Hematopoietic multipotent progenitor cell treated with erythropoietin and hydrocortisone succinate and interleukin-3 and kit ligand, for 6 days (in vitro differentiated cells): ENCODE results near the gene HOXB4.
A peak's percentile ranks its signal among the peaks of the same experiment; 100 is the strongest.

Experiments used
- DNase-seq: peaks from one replicate; pipeline ENCODE4 v3.0.0-alpha.2; 2015

Gene HOXB4

DNA sequence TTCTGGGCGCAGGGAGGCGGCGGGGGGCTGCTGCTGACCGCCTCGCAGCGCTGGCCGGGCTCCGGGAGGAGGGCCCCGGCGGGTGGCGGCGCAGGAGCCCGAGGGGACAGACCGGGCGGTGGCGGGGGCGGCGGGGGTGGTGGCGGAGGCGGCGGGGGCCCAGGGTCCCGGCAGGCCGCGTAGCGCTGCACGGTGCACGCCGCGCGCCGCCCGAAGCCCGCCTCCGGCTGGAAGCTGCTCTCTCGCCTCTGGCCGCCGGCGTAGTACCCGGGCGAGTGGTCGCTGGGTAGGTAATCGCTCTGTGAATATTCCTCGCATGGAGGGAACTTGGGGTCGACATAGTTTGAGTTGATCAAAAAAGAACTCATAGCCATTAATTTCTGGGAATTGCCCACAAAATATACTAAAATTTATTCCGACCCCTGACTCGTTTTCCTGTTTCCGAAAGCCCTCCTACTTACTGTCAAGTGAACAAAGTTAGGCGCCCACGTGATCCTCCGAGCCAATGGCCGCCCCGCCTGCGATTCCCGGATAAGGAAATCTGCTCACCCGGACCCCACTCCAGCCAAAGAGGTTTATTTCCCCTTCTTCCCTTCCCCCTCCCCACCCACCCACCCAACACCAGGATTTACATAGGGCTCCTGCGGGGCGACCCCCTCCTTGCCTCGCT is at the start of gene HOXB4:
Gene HOXB4 (minus strand): TSS at position 405 of the 670 bp plus-strand sequence. CDS start 31 bp downstream, at position 374.
- DNase-seq, result peak; percentile 94

GRCh38 chr17:48627118-48627597 is 49.0 kb upstream of the HOXB4 start:
- no peak for DNase-seq

GRCh38 chr17:48626245-48627117 is 48.3 kb upstream of the HOXB4 start, which contains the start of gene HOXB9:
Gene HOXB9 (minus strand): TSS chr17:48626358. CDS start chr17:48626269, 89 bp downstream.
- no peak for DNase-seq

DNA sequence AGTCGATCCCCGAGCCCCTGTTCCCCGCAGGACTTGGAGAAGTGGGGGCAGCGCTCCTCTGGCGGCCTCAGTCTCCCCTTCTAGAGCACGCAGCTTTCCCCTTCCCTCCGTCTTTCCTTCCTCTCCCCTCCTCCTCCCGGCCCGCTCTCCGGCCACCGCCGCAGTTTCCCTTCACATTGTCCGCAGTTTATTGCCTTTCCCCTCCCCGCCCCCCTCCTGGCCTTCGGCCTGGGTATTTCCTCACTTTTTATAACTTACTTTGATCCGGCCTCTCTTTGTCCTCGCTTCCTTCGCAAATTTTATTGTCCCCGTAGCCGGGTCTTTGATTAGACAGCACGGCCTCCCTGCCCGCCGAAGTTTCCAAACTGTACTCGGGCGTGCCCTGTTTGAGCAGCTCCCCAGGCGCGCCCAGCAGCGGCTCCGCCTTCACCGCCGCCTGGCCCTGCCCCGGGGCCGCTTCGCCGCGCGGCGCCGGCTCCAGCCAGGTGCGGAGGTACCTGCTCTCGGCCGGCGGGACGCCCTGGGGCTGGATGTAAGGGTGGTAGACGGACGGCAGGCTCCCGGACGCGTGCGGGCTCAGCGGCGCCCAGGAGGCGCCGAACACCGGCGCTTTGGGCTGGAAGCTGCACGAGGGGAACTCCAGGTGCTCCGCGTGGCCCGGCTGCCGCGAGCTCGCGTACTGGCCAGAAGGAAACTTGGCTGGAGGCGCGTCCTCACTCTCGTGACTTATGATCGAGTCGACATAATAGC is 47.5 kb upstream of the HOXB4 start:
- DNase-seq, result peak; percentile 71

- no peak for DNase-seq
Measured at GRCh38 chr17:48624544-48625494, 46.7 kb upstream of the HOXB4 start.

DNA sequence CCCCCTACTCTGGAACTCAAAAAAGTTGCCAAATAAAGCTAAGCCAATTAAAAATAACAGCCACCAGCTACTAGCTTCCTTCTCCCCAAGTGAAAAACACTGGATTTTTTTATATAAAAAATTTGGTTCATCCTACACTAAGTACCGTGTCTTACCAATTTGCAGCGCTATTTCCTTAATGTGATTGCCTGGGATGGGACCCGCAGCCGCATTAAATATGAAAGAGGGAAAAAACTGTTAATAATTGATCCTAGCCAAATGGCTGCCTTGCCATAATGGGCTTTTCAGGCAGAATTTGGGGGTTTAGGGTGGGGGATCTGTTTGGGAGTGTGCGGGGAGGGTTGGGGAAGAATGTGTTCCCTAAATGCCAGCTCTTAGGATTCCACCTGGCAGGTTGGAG is 46.0 kb upstream of the HOXB4 start:
- no peak for DNase-seq

- DNase-seq, result no peak
Measured at GRCh38 chr17:48623583-48623982, 45.4 kb upstream of the HOXB4 start.

DNA sequence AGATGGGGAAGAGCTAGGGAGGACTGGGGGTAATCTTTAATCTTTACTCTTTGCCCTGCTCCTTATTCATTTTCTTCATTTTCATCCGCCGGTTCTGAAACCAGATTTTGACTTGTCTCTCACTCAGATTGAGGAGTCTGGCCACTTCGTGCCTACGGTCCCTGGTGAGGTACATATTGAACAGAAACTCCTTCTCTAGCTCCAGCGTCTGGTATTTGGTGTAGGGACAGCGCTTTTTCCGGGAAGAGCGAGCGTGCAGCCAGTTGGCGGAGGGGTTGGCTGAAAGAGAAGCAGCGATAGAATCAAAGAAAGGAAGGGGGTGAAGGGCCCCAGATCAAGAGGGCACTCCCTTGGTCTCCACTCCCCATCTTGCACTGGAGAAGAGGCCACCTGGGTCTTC is 44.7 kb upstream of the HOXB4 start:
- no peak for DNase-seq

- no peak for DNase-seq
Measured at GRCh38 chr17:48621410-48622392, 43.6 kb upstream of the HOXB4 start.

DNA sequence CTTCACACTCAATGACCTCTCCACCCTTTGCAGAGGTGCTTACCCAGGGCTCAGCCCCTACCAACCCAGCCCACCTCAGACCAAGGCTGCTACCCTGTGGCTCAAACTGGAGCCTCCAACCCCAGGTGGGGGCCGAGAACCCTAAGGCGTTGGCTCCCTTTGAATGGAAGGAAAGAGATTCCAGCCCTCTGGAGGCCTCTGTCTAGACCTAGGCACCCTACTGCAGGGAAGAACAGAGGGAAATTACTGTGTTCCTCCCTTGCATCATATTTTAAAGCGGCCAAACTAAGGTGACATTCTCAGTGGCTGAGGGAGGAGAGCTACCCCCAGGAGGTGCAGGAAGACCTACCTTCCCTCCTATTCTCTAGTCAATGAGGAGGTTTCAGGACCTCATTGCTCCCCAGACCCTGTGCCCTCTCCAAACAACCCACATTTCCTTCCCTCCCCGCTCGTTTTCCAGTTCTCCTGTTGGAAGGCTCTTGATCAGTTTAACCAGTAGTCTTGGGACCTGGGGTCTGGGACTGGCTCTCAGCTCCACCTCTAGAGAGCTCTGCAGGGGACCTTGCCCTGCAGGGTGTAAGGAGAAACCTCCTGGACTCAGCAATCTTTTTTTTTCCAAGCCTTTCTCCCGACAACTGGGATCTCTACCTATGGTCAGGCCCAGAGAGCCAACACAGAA is 42.5 kb upstream of the HOXB4 start:
- no peak for DNase-seq

GRCh38 chr17:48619826-48620449 is 41.8 kb upstream of the HOXB4 start:
- no peak for DNase-seq

- peak; percentile 89 for DNase-seq
Measured at GRCh38 chr17:48618256-48618896, 40.2 kb upstream of the HOXB4 start.

GRCh38 chr17:48617471-48618255 is 39.5 kb upstream of the HOXB4 start:
- no peak for DNase-seq

DNA sequence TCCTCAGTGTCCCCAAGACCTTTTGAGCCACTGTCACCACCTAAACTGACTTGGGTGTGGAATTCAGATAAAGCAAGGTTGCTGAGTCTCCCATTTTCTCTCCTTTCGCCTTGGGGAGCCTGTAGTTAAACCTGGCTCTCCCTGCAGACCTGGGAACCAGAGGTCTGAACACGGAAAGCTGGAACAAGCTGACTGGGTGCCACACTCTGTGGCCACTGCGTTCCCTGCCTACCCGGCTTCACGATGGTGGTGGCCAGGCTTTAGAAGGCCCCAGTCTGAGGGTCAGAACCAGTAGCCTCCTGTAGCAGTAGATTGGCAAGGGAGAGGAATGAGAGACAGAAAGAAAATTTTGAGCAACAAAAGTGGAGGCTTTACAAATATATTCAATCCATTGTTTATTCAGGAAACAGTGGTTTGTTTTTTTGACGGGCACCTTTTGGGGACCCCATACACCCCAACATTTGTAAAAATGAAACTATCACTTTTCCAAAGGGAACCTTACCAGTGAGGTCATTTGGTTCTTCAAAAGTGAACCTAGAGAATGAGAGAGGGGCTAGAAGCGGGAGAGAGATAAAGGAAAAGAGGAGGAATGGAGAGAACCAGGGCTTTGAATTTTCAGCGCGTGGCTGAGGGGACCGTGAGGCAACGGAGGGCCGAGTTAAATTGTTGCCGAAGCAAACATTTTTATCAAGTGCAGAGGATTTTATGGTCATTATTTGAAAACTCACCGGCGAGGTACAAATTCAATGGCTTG is 38.7 kb upstream of the HOXB4 start:
- no peak for DNase-seq

DNA sequence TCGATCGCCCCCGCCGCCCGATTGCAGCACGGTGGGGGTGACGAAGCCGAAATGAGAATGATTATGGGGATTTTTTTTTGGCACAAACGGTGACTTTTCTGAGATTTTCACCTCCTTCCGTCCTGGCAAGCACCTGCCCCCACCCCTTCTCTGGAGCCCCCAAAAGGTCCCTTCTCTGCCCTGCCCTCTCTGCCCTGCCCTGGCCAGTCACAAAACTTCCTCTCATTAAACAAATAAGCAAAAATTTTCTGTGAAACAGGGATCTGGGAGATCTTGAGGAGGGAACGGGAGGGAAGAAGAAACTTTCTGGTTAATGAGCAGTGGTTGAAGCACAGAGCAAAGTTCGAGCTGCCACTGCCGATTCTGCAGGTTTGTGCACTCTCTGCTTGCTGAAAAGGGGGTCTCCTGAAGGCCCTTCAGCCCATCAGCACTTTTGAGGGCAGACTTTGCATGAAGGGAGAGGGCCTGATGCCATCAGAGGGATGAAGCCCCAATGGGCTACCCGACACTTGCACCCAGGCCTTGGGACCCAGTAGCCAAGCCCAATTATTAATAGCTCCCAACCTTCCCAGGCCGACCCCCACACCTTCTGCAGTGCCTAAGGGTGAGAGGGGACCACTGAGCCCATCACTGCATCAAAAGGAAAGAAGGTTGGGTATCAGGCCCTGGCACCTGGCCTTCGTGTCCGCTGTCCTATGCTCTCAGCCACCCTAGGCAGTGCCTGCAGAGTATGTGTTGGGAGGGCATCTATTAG is 38.0 kb upstream of the HOXB4 start:
- no peak for DNase-seq

- no peak for DNase-seq
Measured at GRCh38 chr17:48615047-48615962, 37.2 kb upstream of the HOXB4 start, which contains the start of gene HOXB8. Gene HOXB8 (minus strand): TSS chr17:48615292. CDS start chr17:48614704, 588 bp downstream.
